Suppressor macrophage (primary cell): ENCODE data around the gene ADTRP.
A peak's percentile ranks its signal among the peaks of the same experiment; 100 is the strongest.
"Not testable (repeated sequence)": the region's sequence is repeated elsewhere in the genome, so short reads cannot be mapped to it uniquely, and the experiment has no call there.

Experiments
- DNase-seq, 4 experiments: peaks; one replicate each; pipeline ENCODE4 v3.0.0-alpha.2; 2020 to 2022

The ADTRP gene

DNA sequence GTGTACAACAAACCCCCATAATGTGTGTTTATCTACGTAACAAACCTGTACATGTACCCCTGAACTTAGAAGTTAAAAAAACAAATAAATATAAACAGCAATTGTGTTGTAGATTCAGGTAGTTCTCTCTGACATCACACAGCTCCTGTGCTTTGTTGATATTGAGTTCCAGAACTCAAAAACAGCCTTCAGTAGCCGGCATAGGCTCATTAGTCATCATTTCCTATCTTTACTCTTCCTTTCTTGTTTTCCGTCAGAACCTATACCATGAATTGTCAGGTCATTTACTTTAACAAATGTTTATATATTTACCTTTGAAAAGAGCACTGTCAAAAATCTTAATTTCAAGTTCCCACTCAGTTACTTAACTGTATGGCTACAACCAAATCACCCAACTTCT is 88.8 kb downstream of the ADTRP start:
- no peak for DNase-seq

- not testable (repeated sequence) for DNase-seq
These were observed 89.2 kb downstream of the ADTRP start for GRCh38 chr6:11689400-11689799.

DNA sequence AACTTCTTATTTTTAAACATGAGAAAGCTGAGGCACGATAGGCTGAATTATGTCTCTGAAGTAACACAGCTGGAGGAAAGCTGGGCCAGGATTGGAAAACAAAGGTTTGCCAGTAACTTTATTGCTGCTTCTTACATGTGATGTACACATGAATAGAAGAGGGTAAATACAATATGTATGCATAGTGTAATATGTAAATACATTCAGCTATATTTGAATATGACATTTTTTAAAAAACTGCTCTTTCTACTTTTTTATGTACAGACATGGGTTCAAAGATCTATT is 90.2 kb downstream of the ADTRP start:
- DNase-seq: no peak

DNA sequence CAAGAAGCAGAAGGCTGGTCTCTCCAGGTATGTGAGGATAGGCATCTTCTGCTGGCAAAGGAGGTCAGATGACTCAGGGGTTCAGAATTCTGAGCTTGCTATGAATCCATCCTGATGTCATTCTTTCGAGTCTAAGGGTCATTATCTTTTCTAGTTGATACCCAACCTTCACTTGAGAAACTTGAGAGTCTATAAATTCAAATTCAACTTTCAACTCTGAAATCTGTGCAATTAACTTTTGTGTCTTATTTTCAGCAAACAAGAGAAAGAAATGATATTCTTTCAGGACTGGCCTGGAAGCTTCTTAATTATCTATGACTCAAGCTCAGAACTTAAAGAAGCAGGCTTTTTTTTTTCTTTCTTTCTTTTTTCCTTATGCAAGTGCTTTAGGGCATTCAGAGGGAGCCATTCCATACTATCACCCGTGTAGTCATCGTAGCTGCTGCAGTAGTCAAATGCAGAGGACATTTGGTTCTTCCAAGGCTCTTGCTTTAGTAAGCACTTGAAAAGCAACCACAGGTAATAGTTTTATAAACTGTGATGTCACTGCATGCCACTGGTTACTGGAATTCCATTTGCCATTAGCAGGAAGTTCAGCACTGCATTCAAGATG is 93.0 kb downstream of the ADTRP start:
- DNase-seq: no peak

DNA sequence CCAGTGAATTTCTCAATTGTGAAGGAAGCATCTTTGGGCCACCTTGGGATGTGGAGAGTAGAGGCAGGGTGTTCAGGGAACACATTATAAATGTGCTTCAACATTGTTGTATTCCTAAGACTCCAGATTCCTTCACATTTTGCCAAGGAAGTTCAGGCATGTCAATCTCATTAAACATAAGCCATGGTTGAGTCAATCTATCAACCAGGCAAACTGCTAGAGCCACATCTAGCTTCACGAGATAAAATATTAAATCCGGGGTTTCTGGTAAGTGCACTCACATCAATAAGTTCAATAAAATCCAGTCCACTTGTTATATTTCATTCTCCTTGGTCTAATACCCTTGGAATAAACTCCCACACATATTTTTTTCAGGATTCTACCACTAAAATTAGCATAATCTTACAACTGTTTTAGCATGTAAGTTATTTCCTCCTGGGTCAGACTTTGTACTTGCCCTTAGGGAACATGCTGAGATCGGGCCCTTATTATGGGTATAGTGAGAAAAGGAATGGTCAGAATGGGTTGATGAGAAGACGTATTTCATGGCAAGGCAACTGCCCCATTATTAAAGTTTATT is 93.6 kb downstream of the ADTRP start:
- no peak for DNase-seq

DNA sequence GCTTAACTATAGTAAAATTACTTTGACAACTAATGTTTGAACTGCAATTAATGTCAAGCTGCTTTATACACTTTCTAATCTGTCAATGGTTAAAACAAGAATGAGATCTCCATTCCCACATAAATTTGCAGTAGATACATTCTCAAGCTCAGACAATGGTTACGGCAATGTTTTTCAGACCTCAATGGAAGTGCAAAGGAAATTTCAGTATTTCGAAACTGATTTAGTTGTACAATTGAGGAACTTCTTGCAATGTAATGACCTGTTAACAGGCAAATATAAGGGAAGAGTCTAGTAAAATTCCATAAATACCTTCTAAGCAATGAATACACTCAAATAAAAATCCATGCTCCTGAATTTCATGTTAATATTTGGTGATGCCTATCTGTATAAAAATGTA is 94.7 kb downstream of the ADTRP start:
- peak in 3 of 4 experiments; percentile 21 to 74 (median 58) for DNase-seq

DNA sequence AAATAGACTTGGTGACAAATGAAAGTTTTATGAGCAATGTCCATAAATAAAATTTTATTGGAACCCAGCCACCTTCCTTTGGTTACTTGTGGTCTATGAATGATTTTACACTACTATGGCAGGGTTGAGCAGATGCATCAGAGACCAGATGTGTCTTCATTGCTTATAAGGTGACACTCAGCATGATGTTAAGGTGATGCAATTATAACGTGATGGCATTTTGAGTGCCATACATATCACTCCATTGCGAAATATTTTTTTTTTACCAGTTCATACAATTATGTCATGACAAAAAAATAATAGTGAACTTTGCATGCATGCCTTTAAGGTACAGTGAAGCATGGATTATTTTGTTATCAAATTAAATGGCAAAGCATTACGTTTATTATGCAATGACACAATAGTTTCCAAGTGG is 96.0 kb downstream of the ADTRP start:
- DNase-seq: peak in 2 of 4 experiments; percentile 27 to 37

DNA sequence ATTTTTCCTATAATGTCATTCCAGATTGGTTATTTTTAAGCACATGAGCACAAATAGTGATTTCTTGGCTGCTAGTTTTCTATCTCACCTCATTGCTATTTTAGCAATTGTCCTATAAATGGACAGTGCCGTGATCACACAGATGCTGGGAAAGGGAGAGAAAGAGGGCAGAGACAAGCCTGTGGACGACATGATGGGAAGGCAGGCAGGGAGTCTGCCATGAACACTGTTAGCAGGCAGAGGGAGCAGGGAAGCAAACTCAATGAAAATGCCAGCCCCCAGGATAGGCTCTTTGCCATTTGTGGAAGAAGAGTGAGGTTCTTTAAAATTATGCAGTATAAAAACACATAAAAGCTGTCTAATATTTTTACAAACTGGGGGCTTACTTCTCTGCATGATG is 96.8 kb downstream of the ADTRP start:
- DNase-seq: no peak

- no peak for DNase-seq
These were observed 97.2 kb downstream of the ADTRP start for GRCh38 chr6:11681357-11681756.

GRCh38 chr6:11680479-11680878 is 98.1 kb downstream of the ADTRP start:
- not testable (repeated sequence) for DNase-seq

DNA sequence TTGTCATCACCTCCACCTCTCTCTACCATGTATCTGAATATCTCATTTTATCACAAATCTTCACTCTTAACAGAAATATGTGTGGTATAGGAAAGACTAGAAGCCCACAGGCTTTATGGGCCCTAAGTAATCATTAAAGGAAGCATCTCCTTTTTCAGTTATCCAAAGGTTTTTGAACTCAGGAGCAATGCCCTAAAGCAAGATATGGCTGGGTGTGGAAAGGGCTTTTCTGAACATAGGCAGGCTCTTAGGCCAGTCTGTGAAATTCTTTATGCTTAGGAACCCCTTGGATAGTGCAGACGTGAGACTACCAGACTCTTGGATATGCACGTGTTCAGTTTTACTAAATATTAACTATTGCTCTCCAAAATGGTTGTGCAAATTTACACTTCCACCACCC is 99.5 kb downstream of the ADTRP start:
- DNase-seq: no peak

- peak in 3 of 4 experiments; percentile 24 to 53 (median 29) for DNase-seq
These were observed 103.0 kb downstream of the ADTRP start for GRCh38 chr6:11675601-11676000.

DNA sequence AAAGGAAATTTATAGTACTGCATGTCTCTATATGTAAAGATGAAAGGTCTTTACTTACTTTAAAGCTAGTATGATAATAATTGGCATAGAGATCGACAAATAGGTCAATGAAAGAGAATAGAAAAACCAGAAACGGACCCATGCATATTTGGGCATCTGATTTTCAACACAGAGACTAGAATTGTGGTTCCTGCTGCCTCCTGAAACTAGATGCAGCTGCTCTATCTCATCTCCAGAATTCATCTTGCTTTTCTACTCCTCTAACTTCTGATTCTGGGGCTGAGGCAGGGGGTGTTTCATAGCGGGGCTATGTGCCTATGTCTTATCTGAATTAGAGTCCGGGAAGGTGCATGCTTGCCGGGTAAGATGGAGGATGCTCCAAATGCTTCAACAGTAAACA is 105.9 kb downstream of the ADTRP start:
- no peak for DNase-seq

GRCh38 chr6:11672256-11672655 is 106.3 kb downstream of the ADTRP start:
- no peak for DNase-seq

- DNase-seq: peak in 1 of 4 experiments; percentile 16
These were observed 108.9 kb downstream of the ADTRP start for GRCh38 chr6:11669696-11670095.

DNA sequence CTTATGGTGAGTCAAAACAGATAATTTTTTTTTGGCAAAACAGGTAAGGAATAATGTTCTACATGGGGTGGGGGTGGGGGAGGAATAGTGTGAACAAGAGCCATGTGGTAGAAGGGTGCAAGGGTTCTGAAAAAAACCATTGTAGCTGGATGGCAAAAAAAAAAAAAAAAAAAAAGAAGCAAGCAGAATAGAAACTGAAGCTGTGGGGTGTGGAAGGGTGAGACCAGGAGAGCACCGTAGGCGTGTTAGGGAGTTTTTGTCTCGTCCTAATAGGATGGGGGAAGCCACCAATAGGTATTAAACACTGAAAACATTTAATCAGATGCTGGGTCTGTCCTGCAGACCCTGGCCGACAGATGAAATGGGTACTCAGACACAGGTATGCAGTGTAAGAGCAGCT is 110.1 kb downstream of the ADTRP start:
- DNase-seq: no peak

DNA sequence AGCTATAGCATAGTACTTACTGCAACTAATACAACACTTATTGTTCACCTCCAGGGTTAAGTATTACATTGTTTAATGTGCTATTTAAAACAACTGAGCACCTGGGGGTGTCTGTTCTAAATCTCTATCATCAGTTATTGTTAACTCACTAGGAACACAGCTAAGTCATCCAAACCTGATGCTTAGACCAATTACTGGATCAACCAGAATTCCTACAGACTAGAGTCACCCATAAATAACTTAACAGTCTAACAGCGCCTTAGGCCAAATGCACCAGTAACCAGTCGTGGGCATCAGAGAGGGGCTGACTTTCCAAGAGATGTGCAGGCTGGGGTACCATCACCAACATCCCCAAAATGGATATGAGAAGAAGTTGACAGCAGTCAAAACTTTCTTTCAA is 110.7 kb downstream of the ADTRP start:
- no peak for DNase-seq

- peak in 2 of 4 experiments; percentile 43 to 44 for DNase-seq
These were observed 112.8 kb downstream of the ADTRP start for GRCh38 chr6:11665604-11666326.
